Fibroblast of lung (primary cell): ENCODE measurements around the gene NEB. TPM values are rescaled to one million over a fixed set of nuclear protein-coding genes. Genes with fewer than 3 reads are reported as not detected.

ENCODE experiments used
- DNase-seq, 2 donors: peaks; one replicate each; pipeline versions ENCODE4 v3.0.0 to v3.0.0-alpha.2; 2010; ENCODE audit warnings: low read depth in 2 of 2
- H2AFZ ChIP-seq: 2 replicates; pipeline ENCODE4 v1.5.1; 2012; ENCODE audit warnings: low read length, control low read depth, inconsistent platforms
- H3K27ac ChIP-seq: 2 replicates; pipeline ENCODE4 v1.5.1; 2011; ENCODE audit warnings: low read length, control low read depth; ENCODE audit not compliant: insufficient read depth
- H3K27me3 ChIP-seq: 2 replicates; pipeline ENCODE4 v1.5.1; 2011; ENCODE audit warnings: mild to moderate bottlenecking, low read length; ENCODE audit not compliant: control insufficient read depth, insufficient read depth
- H3K36me3 ChIP-seq: 2 replicates; pipeline ENCODE4 v1.5.1; 2011; ENCODE audit warnings: low read length; ENCODE audit not compliant: control insufficient read depth, insufficient read depth
- H3K4me1 ChIP-seq: 2 replicates; pipeline ENCODE4 v1.5.1; 2011; ENCODE audit warnings: low read length; ENCODE audit not compliant: control insufficient read depth, insufficient read depth; ENCODE audit errors: extremely low read depth
- H3K4me2 ChIP-seq: 2 replicates; pipeline ENCODE4 v1.5.1; 2011; ENCODE audit warnings: low read length, control low read depth; ENCODE audit not compliant: insufficient read depth; ENCODE audit errors: extremely low read depth
- H3K4me3 ChIP-seq, 4 experiments: fragments of 200-600 bp in 1 of 4; sonication (generic) in 1 of 4; replicated peaks in 1 of 4; 2 replicates each; pipeline ENCODE4 v1.5.1; 2011 to 2016; ENCODE audit warnings: low read length in 4 of 4, low read depth in 3 of 4, mild to moderate bottlenecking in 3 of 4, control low read depth in 2 of 4, inconsistent platforms in 1 of 4, mixed read lengths in 1 of 4; ENCODE audit not compliant: insufficient read depth in 1 of 4; ENCODE audit errors: control extremely low read depth in 1 of 4
- H3K79me2 ChIP-seq: 2 replicates; pipeline ENCODE4 v1.5.1; 2012; ENCODE audit warnings: mild to moderate bottlenecking, low read length, inconsistent platforms; ENCODE audit not compliant: control insufficient read depth, insufficient read depth
- H3K9ac ChIP-seq: 2 replicates; pipeline ENCODE4 v1.5.1; 2011; ENCODE audit warnings: mild to moderate bottlenecking, low read length, control low read depth; ENCODE audit not compliant: insufficient read depth
- H3K9me3 ChIP-seq: 2 replicates; pipeline ENCODE4 v1.5.1; 2012; ENCODE audit warnings: low read depth, low read length; ENCODE audit not compliant: control insufficient read depth, insufficient read depth
- H4K20me1 ChIP-seq: 2 replicates; pipeline ENCODE4 v1.5.1; 2011; ENCODE audit warnings: low read length; ENCODE audit not compliant: control insufficient read depth, insufficient read depth; ENCODE audit errors: extremely low read depth
- CTCF ChIP-seq, 2 donors: IDR thresholded peaks in 1 of 2; conservative IDR thresholded peaks in 1 of 2; 1 replicate in 1 of 2; 2 replicates in 1 of 2; pipeline ENCODE4 v1.5.1; 2011 to 2012; ENCODE audit warnings: low read length in 2 of 2, control low read depth in 1 of 2, inconsistent platforms in 1 of 2, low read depth in 1 of 2, mild to moderate bottlenecking in 1 of 2
- EZH2 ChIP-seq: IDR thresholded peaks from 2 replicates; pipeline ENCODE4 v1.5.1; 2012; ENCODE audit warnings: low read length, control low read depth, mild to moderate bottlenecking; ENCODE audit errors: missing control alignments
- polyA plus RNA-seq, 2 donors: library from polyadenylated mRNA; depleted of rRNA in 1 of 2; stranded (reverse) in 1 of 2; unstranded in 1 of 2; fragments of >200 nt; gene quantifications; 2 replicates each; pipeline ENCODE4 v1.2.1, GENCODE V29; 2011 to 2012; ENCODE audit warnings: missing spikeins in 1 of 2
- total RNA-seq: library from RNA; depleted of rRNA; stranded (reverse); fragments of >200 nt; gene quantifications from 2 replicates; pipeline ENCODE4 v1.2.1, GENCODE V29; 2014

Gene NEB
- total and polyA plus RNA-seq, 2 donors (not counting 1 experiment from before 2014, with no cell fraction given): 0.17 to 0.26 TPM

- no peak for TF ChIP-seq EZH2
- TF ChIP-seq CTCF (conservative IDR thresholded peaks at IDR 0.05 in 1 of 2, IDR thresholded peaks at IDR 0.05 in 1 of 2; ENCODE audit: low read depth in 1 of 2, low read length in 2 of 2): no peak
These were observed 23.6 kb upstream of the NEB start for GRCh38 chr2:151757861-151758260.

GRCh38 chr2:151756820-151757219 is 22.5 kb upstream of the NEB start:
- Histone ChIP-seq H3K9ac (no peak overlapping the region), H4K20me1 (no peaks in the 10 kb centered on the region), H3K4me3 (no peak overlapping the region)

More at GRCh38 chr2:151757861-151758260, 23.6 kb upstream of the NEB start:
- H3K4me2 ChIP-seq: no peak overlapping the region
- H4K20me1 ChIP-seq: no peaks in the 10 kb centered on the region
- no peaks in the 10 kb centered on the region for H3K36me3 ChIP-seq
- no peak overlapping the region for H3K9ac ChIP-seq
- H3K27me3 ChIP-seq: no peaks in the 10 kb centered on the region
- no peaks in the 10 kb centered on the region for H3K9me3 ChIP-seq
- no peak for DNase-seq
- no peaks in the 10 kb centered on the region for H3K4me1 ChIP-seq
- H3K4me3 ChIP-seq: no peak overlapping the region
- no peak overlapping the region for H2AFZ ChIP-seq
- H3K79me2 ChIP-seq: no peaks in the 10 kb centered on the region
- H3K27ac ChIP-seq: no peak overlapping the region

GRCh38 chr2:151754253-151754897 is 20.1 kb upstream of the NEB start:
- H3K79me2 ChIP-seq: no peaks in the 10 kb centered on the region
- no peaks in the 10 kb centered on the region for H3K36me3 ChIP-seq
- H4K20me1 ChIP-seq: no peaks in the 10 kb centered on the region
- no peaks in the 10 kb centered on the region for H3K27me3 ChIP-seq
- H3K4me1 ChIP-seq: no peaks in the 10 kb centered on the region
- no peak overlapping the region for H3K4me2 ChIP-seq
- H3K27ac ChIP-seq: no peak overlapping the region
- no peak for TF ChIP-seq CTCF (conservative IDR thresholded peaks at IDR 0.05 in 1 of 2, IDR thresholded peaks at IDR 0.05 in 1 of 2; ENCODE audit: low read depth in 1 of 2, low read length in 2 of 2)
- no peak overlapping the region for H3K4me3 ChIP-seq
- no peak for DNase-seq
- no peak overlapping the region for H2AFZ ChIP-seq
- no peaks in the 10 kb centered on the region for H3K9me3 ChIP-seq
- no peak overlapping the region for H3K9ac ChIP-seq

More at GRCh38 chr2:151756820-151757219, 22.5 kb upstream of the NEB start:
- Histone ChIP-seq H2AFZ (no peak overlapping the region), H3K4me2 (no peak overlapping the region), H3K36me3 (no peaks in the 10 kb centered on the region), H3K4me1 (no peaks in the 10 kb centered on the region), H3K79me2 (no peaks in the 10 kb centered on the region), H3K9me3 (no peaks in the 10 kb centered on the region), H3K27ac (no peak overlapping the region), H3K27me3 (no peaks in the 10 kb centered on the region)
- no peak for TF ChIP-seq EZH2
- TF ChIP-seq CTCF (conservative IDR thresholded peaks at IDR 0.05 in 1 of 2, IDR thresholded peaks at IDR 0.05 in 1 of 2; ENCODE audit: low read depth in 1 of 2, low read length in 2 of 2): no peak
- no peak for DNase-seq
